SIG-M5 treated with dmso at 0.1 percent for 504 hours (cell line): ENCODE measurements around the gene ACLY.
A peak's percentile ranks its signal among the peaks of the same experiment; 100 is the strongest.
"Not testable (repeated sequence)": the region's sequence is repeated elsewhere in the genome, so short reads cannot be mapped to it uniquely, and the experiment has no call there.

Experiments used
- DNase-seq: peaks from one replicate; lab custom pipeline; 2025; ENCODE audit not compliant: unreplicated experiment; lab: John Stamatoyannopoulos, UW

The ACLY gene

GRCh38 chr17:41873559-41874292, 45.0 kb downstream of the ACLY start:
- DNase-seq: no peak

- DNase-seq: no peak
Measured at GRCh38 chr17:41871789-41872188, 47.0 kb downstream of the ACLY start.

- no peak for DNase-seq
Measured at GRCh38 chr17:41870627-41871026, 48.1 kb downstream of the ACLY start.

- DNase-seq: no peak
Measured at GRCh38 chr17:41870097-41870496, 48.7 kb downstream of the ACLY start.

- DNase-seq: no peak
Measured at GRCh38 chr17:41869426-41869825, 49.3 kb downstream of the ACLY start.

- no peak for DNase-seq
Measured at GRCh38 chr17:41868568-41868967, 50.2 kb downstream of the ACLY start.

GRCh38 chr17:41865596-41865893, 53.2 kb downstream of the ACLY start:
- DNase-seq: no peak

- DNase-seq: peak; percentile 90
Measured at GRCh38 chr17:41864836-41865595, 53.7 kb downstream of the ACLY start, which contains the start of gene KLHL11. Gene KLHL11, minus strand, starts transcription at chr17:41865423. Its CDS starts 53 bp downstream, at chr17:41865370.

- peak; percentile 22 for DNase-seq
Measured at GRCh38 chr17:41864498-41864835, 54.3 kb downstream of the ACLY start.

GRCh38 chr17:41863074-41863848, 55.5 kb downstream of the ACLY start:
- no peak for DNase-seq

- DNase-seq: no peak
Measured at GRCh38 chr17:41860254-41860931, 58.4 kb downstream of the ACLY start.

- not testable (repeated sequence) for DNase-seq
Measured at GRCh38 chr17:41851382-41851781, 67.4 kb downstream of the ACLY start.

GRCh38 chr17:41849251-41849990, 69.3 kb downstream of the ACLY start:
- no peak for DNase-seq

- DNase-seq: no peak
Measured at GRCh38 chr17:41848788-41849187, 70.0 kb downstream of the ACLY start.

- no peak for DNase-seq
Measured at GRCh38 chr17:41844971-41845370, 73.8 kb downstream of the ACLY start.

- DNase-seq: not testable (repeated sequence)
Measured at GRCh38 chr17:41840781-41841180, 78.0 kb downstream of the ACLY start.

- DNase-seq: not testable (repeated sequence)
Measured at GRCh38 chr17:41839448-41839847, 79.3 kb downstream of the ACLY start.

- no peak for DNase-seq
Measured at GRCh38 chr17:41837761-41838538, 80.8 kb downstream of the ACLY start, which contains the start of gene KLHL10. Gene KLHL10, plus strand, starts transcription at chr17:41837825. Its CDS starts 108 bp downstream, at chr17:41837933.

GRCh38 chr17:41836550-41837196, 82.1 kb downstream of the ACLY start:
- no peak for DNase-seq
